IPS DF 4.7 (cell line): ENCODE data around the gene B3GNT3.
"Not testable (repeated sequence)": the region's sequence is repeated elsewhere in the genome, so short reads cannot be mapped to it uniquely, and the experiment has no call there.

Experiments used
- DNase-seq: peaks from one replicate; pipeline ENCODE4 v3.0.0-alpha.2; 2013; ENCODE audit warnings: low spot score; ENCODE audit errors: extremely low read depth

The B3GNT3 gene

DNA sequence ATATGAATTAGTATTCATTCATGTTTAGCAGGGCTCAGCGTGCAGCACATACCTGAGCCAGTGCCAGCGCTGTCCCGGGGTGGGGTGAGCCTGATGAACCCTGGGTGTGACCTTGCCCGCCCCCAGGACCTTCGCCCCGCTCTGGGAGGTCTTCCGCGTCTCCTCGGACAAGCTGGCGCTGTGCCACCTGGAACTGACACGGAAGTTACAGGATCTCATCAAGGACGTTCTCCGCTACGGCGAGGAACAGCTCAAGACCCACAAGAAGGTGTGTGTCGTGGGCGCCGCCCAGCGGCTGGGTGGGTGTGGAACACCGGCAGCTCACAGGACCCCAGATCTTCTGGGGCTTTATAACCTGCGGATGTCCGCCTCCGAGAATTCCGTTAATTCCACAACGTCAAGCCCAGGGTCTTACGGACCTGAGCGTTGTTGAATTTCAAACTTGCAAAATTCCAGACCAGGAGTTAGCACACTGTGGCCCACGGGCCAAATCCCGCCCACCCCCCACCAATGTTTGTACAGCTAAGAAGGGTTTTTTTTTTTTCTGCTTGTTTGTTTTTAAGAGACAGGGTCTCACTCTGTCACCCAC is 28.3 kb upstream of the B3GNT3 start:
- no peak for DNase-seq

DNA sequence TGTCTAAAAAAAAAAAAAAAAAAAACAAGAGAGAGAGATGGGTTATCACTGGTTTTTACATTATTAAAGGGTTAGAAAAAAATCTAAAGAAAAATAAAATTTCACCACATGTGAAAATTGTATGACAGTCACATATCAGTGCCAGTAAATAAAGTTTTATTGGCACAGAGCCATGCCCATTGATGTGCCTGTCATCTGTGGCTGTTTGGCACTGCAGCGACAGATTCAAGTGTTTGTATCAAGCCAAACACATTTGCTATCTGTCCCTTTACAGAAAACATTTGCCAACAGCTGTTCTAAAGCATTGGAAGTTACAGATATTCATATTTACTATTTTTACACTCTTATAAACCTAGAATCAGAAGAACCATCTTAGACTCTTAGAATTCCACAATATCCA is 27.4 kb upstream of the B3GNT3 start:
- no peak for DNase-seq

DNA sequence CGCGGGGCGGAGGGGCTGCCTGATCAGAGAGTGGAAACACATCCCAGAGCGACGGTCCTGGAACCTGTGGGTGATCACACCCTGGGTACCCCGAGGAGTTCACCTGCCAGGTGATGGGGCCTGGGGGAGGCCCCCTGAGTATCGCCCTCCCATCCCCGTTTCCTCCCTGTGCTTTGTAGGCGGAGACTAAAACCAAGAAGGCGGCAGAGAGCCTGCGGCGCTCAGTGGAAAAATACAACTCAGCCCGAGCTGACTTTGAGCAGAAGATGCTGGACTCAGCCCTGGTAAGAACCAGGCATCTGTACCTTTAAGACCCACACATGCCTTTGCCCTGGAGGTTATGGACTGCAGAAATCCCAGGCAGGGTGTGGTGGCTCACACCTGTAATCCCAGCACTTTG is 24.3 kb upstream of the B3GNT3 start:
- DNase-seq: no peak

DNA sequence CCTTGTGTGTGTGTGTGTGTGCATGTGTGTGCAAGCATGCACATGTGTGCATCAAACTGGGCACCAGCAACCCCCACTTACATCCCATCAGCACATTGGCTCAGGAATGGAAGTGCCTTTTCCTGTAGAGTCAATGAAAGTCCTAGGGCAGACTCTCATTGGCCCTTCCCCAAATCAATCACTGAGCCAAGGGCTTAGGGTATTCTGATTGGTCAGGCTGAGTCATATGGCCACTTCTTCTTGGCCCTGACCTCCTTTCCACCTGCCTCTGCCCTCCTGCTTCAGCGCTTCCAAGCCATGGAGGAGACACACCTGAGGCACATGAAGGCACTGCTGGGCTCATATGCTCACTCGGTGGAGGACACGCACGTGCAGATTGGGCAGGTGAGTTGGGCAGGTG is 22.8 kb upstream of the B3GNT3 start:
- no peak for DNase-seq

DNA sequence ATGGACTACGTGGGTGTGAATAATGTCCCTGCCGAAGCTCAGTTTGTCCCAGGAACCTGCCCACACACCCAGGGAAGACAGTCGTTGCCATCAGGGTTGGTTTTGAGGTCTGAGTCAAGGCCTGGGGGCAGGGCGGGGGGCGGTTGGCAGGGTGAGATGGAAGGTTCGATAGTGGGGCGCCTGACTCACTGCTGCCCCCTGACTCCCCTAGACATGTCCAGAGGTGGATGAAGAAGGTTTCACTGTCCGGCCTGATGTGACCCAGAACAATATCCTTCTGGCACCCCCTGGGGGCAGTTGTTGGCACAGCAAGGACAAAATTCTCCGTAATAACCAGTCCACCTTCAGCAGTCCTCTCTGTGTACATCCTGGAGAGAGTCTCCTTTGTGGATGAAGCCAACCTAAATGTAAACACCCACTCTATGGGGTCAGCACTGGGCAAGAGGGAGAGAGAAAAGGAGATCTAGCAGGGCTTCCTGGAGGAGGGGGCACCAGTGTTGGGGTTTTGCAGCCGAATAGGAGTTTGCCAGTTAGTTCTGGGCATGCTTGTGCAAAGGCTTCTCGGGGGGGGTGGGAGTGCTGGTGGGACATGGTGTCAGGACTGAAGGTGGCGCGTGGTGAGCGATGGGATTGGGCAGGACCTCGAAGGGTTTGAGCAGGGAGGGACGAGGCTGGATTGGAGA is 19.6 kb upstream of the B3GNT3 start:
- no peak for DNase-seq

DNA sequence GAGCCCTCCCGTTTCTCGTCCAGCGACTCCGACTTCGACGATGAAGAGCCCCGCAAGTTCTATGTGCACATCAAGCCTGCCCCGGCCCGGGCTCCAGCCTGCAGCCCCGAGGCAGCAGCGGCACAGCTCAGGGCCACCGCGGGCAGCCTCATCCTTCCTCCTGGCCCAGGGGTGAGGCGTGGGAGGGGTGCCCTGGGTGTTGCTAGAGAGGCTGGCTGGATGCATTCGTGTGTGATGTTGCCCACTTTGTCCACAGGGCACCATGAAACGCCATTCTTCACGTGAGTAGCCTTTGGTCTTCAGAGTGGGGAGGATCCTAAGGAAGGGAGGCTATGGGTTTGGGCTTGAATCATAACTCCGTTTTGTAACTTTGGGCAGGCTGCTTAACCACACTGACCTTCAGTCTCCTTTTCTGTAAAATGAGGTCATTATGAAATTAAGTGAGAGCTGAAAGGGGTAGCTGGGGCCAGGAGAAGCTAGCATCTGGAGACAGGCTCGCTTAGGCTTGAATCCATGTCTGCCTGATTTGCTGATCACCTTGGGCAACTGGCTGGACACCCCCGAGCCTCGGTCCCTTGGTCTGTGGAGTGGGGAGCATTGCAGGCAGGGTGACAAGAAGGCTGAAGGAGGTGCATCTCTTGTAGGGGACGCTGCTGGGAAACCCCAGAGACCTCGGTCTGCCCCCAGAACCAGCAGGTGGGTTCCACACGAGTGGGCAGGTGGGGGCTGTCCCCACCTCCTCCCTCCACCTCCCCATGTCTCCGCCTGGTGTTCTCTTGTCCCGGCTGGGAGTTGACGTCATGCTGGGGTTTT is 18.7 kb upstream of the B3GNT3 start:
- DNase-seq: no peak

DNA sequence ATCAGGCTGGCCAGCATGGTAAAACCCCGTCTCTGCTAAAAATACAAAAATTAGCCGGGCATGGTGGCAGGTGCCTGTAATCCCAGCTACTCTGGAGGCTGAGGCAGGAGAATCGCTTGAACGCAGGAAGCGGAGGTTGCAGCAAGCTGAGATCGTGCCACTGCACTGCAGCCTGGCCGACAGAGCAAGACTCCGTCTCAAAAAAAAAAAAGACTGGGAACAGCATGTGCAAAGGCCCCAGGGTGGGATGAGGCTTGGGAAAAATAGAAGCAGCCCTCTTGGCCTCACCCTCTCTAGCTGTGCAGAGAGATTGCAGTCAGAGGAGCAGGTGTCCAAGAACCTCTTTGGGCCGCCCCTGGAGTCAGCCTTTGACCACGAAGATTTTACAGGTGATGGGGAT is 17.1 kb upstream of the B3GNT3 start:
- not testable (repeated sequence) for DNase-seq

DNA sequence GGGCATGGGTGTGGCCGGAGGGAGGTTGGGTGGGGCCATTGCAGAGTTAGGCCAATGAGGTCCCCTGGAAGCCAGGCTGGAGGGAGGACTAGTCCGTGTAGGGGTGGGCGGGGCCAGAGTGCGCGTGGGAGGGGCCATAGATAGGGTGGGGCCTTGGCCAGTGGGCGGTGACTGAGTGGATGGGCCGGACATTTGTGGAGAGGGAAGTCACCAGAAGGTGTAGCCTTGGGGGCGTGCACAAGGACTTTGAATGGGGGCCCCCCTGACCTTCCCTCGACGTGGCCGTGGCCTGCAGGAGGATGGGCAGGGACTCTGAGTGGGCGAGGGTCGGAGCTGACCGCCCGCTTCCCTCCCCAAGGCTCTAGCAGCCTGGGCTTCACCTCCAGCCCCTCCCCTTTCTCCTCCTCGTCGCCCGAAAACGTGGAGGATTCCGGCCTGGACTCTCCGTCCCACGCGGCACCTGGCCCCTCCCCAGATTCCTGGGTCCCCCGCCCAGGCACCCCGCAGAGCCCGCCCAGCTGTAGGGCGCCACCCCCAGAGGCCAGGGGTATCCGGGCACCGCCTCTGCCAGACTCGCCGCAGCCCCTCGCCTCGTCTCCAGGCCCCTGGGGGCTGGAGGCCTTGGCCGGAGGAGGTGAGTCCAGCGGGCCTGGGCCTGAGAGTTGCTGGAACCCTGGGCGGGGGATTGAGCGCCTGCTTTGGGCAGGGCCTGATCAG is 16.5 kb upstream of the B3GNT3 start:
- DNase-seq: no peak

DNA sequence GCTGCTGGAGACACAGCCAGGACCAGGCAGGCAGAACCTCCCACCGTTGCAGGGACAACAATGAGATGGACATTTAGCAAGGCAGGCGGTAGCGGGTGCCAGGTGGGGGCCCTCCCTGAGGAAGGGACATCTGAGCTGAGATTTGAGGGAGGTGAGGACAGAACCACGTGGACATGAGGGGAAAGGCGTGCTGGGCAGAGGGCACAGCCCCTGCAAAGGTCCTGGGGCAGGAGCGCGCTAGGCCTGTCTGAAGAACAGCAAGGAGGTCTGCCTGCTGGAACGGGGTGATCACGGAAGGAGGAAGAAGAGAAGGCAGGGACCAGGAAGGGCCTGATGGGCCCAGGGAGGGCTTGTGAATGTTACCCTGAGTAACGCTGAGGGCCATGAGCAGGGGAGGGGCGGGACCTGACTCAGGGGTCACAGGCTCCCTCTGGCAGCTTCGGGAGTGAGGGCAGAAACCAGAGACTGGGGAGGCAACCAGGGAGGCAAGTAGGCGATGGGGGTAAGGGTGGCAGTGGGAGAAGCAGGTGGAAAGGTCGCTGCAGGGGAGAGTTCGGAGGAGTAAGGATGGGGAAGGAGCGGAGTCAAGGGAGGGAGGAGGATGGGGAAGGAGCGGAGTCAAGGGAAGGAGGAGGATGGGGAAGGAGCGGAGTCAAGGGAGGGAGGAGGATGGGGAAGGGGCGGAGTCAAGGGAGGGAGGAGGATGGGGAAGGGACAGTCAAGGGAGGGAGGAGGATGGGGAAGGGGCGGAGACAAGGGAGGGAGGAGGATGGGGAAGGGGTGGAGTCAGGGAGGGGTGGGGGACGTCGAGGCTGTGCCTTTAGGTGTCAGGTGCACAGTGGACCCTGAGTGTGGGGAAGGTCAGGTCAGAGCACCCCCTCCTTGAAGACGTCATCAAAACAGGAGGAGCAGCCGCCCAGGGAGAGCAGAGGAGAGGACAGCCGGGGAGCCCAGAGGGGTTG is 15.7 kb upstream of the B3GNT3 start:
- DNase-seq: no peak

DNA sequence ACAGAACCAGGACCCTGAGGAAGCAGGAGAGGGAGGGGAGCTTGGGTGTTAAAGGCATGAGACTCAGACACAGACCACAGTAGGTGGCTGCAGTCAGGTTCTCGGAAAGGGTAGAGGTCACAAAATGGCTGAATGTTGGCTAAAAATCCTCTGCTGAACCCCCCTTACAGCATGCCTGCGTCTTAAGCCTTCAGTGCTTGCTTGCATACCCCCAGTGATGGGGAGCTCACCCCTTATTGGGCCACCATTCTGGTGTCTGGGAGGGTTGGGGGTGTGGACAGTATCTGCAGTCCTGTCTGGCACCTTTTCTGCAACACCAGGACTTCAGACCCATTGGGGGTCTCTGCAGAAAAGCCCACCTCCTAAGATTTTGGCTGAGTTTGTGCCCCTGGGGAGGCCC is 14.2 kb upstream of the B3GNT3 start:
- no peak for DNase-seq

DNA sequence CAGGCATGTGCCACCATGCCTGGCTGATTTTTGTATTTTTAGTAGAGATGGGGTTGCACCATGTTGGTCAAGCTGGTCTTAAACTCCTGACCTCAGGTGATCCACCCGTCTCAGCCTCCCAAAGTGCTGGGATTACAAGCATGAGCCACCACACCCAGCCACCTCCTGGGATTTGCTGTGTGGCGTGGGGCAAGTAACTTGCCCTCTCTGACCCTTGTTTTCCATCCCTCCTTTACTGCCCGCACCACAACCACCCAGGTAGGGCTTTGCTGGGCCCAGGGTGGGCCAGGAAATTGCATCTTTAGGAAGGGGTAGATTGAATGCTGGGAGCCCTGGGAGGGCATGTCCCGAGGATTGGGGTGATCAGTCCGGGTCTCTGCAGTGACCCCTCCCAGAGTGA is 11.2 kb upstream of the B3GNT3 start:
- DNase-seq: not testable (repeated sequence)

DNA sequence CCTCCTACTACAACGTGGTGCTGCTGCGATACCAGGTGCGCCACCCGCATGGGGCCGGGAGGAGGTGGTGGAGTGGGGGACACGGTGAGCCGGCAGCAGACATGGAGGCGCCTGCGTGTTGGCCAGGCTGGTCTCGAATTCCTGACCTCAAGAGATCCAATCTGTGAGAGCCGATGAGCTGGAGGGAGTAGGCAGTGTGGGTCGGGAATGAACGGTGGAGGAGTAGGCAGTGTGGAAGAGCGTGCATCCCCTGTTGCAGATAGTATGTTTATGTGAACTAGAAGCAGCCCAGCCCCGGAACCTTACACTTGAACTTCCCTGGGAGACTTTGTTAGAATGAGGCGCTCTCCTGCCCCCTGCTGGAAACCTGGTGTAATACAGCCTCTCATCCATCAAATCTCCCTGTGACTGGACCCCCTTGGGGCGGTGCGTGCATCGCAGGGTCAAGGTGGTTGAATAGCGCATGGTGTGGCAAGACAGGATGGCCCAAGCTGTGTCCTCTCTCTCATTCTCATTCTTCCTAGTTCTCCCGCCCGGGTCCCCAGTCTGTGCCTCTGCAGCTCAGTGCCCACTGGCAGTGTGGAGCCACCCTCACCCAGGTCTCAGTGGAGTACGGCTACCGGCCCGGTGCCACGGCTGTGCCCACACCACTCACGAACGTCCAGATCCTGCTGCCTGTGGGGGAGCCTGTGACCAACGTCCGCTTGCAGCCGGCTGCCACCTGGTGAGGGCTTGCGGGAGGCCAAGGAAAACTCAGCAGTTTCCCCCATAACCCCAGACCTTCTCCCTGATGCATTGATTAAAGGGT is 10.5 kb upstream of the B3GNT3 start:
- DNase-seq: no peak

DNA sequence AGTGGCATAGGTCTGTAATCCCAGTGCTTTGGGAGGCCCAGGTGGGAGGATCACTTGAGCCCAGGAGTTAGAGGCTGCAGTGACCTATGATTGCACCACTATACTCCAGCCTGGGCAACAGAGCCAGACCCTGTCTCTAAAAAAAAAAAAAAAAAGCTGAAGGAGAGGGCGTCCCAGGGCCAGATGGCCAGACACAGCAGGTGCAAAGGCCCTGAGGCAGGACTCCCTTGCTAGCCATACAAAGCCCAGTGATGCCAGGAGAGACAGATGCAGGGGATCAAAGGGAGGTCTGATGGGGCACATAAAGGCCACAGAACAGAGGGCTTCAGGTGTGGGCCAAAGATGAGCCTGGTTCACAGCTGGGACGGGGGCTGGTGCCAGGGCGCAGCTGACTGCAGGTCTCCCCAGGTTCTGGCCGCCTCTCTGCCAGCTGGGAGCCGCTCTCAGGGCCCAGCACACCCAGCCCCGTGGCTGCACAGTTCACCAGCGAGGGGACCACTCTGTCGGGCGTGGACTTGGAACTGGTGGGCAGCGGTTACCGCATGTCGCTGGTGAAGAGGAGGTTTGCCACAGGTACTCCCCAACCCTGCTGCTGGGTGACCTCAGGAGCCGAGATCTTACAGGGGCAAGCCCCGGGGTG is 7.5 kb upstream of the B3GNT3 start:
- DNase-seq: no peak

DNA sequence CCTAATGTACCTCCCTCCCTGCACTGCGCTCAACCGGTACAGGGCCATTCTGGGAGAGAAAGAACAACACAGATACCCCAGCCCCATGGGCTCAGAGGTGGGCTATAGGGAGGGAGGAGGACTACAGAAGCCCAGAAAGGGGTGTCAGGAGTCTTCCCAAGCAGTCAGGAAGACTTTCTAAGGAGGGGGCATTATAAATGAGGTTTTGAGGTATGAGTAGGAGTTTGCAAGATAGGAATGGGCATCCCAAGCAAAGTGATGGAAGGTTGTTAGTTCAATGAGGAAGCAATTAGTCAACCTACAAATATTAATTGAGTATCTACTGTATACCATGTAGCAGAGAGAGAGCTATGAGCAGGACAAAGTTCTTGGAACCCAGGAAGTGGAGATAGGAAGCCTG is 6.3 kb upstream of the B3GNT3 start:
- DNase-seq: no peak

DNA sequence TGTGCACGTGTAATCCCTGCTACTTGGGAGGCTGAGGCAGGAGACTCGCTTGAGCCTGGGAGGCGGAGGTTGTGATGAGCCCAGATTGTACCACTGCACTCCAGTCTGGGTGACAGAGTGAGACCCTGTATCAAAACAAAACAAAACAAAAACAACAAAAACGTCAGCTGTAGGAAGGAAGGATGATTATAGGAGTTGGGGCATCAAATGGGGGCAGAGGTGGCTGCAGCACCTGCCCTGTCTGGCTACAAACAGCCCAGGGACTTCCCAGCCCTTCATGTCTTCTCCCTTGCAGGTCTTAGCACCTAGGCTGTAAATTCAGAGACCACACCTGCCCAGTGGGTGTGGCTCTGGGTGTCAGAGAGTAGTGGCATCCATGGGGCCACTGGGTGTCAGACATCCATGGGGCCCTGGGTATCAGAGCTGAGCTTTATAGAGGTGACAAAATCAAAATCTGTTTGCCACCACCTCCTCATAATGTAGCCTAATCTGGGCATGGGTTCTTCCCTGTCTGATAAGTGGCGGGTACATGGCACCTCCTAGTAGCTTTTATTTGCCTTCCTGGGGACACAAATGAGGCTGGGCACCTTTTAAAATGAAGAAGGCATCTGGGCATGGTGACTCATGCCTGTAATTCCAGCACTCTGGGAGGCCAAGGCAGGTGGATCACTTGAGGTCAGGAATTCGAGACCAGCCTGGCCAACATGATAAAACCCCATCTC is 4.7 kb upstream of the B3GNT3 start:
- DNase-seq: no peak

DNA sequence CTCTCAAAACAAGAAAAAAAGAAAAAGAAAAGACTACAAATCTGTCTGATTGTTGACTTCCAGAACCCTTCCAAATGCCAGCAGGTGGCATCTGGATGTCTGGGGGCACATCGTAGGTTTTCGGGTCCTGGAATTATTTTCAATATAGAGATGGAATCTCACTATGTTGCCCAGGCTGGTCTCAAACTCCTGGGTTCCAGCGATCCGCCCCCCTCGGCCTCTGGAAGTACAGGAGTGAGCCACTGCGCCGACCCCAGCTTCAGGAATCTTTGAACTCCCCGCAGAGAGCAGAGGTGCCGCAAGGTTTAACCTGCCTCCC is 567 bp upstream of the B3GNT3 start:
- no peak for DNase-seq

DNA sequence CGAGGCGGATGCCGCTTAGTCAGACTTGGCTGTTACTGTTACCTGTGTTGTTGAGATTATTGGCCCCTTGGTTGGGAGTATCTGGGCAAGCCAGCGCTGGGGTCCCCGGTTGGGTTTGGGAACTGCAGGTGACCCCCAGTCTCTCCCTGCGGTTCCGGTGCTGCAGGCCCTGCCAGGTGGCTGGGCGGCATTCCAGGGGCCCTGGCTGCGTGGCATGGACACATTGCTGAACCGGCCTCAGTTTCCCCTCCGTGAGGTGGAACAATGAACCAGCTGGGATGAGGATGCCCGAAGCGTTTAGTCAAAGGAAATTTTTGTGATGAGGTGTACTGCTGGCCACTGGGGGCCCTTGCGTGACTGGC is 538 bp downstream of the B3GNT3 start:
- DNase-seq: no peak

DNA sequence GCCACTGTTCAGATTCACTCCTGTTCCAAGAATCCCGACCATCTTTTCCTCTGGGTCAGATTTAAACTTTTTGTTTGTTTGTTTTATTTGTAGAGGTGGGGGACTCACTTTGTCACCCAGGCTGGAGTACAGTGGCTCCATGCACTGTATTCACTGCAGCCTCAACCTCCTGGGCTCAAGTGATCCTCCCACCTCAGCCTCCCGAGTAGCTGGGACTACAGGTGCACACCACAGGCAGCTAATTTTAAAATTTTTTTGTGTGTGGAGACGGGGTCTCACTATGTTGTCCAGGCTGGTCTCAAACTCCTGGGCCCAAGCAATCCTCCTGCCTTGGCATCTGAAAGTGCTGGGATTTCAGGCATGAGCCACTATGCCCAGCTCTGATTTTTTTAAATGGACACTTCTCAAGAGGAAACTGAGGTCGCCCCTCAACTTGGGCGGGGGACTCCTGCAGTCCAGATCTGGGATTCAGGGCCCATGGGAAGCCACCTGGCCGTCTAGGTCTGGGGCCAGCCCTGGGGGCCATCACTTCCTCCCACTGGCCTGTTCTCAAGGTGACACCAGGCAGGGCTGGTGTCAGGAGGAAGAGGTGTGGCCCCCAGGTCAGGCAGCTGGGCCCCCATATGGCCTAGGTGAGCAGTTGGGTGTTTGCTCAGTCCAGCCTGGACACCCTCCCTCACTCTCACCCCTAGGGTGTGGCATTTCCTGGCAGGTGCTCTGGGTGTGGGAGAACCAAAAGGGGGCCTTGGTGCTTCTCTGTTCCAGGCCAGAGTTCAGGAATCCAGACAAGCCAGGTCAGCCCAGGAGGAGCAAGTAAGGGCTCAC is 1.3 kb downstream of the B3GNT3 start:
- DNase-seq: no peak
